Measurements from ENCODE around the gene SRRM1.

The SRRM1 gene

GRCh38 chr1:24688621-24689195, 45.6 kb downstream of the SRRM1 start:
- TF ChIP-seq, protein P1, sequence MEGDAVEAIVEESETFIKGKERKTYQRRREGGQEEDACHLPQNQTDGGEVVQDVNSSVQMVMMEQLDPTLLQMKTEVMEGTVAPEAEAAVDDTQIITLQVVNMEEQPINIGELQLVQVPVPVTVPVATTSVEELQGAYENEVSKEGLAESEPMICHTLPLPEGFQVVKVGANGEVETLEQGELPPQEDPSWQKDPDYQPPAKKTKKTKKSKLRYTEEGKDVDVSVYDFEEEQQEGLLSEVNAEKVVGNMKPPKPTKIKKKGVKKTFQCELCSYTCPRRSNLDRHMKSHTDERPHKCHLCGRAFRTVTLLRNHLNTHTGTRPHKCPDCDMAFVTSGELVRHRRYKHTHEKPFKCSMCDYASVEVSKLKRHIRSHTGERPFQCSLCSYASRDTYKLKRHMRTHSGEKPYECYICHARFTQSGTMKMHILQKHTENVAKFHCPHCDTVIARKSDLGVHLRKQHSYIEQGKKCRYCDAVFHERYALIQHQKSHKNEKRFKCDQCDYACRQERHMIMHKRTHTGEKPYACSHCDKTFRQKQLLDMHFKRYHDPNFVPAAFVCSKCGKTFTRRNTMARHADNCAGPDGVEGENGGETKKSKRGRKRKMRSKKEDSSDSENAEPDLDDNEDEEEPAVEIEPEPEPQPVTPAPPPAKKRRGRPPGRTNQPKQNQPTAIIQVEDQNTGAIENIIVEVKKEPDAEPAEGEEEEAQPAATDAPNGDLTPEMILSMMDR (conservative IDR thresholded peaks at IDR 0.05; ENCODE audit: low read depth, low read length), result peak; percentile 88
- Histone ChIP-seq H2AFZ (ENCODE audit: low read depth) (peak overlapping the region; percentile 69; the same call in 1 of the 2 replicates), H3K27ac (no peak overlapping the region), H3K4me1 (ENCODE audit: low read depth, poor library complexity, severe bottlenecking) (peaks cover 15% of the 10 kb centered on the region), H3K4me3 (IDR thresholded peaks at IDR 0.05; ENCODE audit: insufficient read depth, low read depth, low read length) (no peak overlapping the region), H3K4me2 (peak overlapping the region; percentile 35; the same call in 1 of the 2 replicates), H3K27me3 (ENCODE audit: insufficient read depth, low read depth) (no peaks in the 10 kb centered on the region), H3K36me3 (ENCODE audit: insufficient read depth) (no peaks in the 10 kb centered on the region), H3K79me2 (ENCODE audit: insufficient read depth, low read depth) (no peaks in the 10 kb centered on the region), H3K9ac (no peak overlapping the region), H4K20me1 (ENCODE audit: insufficient read depth) (no peaks in the 10 kb centered on the region)

DNA sequence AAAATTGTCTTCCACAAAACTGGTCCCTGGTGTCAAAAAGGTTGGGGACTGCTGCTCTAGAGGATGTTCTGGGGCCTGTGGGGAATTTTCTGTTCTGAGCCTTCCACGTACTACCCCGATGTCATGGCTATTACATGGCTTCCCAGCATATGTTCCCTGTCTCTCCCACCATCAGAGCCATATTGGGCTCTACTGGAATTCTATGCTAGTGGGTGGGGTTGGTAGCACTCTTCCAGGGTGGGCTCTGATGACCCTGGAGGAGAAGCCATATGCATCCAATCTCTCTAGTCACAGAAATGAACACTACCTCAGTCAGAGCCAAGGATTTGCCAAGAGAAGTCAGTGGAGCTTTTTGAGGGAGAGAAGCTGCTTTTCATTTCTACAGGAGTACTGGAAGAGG, 47.9 kb downstream of the SRRM1 start:
- Histone ChIP-seq H3K4me3 (IDR thresholded peaks at IDR 0.05; ENCODE audit: insufficient read depth, low read depth, low read length) (no peak overlapping the region), H2AFZ (ENCODE audit: low read depth) (no peak overlapping the region), H3K27ac (no peak overlapping the region), H3K27me3 (ENCODE audit: insufficient read depth, low read depth) (no peaks in the 10 kb centered on the region), H3K79me2 (ENCODE audit: insufficient read depth, low read depth) (no peaks in the 10 kb centered on the region), H3K4me2 (no peak overlapping the region), H4K20me1 (ENCODE audit: insufficient read depth) (no peaks in the 10 kb centered on the region), H3K9ac (no peak overlapping the region), H3K36me3 (ENCODE audit: insufficient read depth) (no peaks in the 10 kb centered on the region), H3K4me1 (ENCODE audit: low read depth, poor library complexity, severe bottlenecking) (peaks cover 38% of the 10 kb centered on the region)
- TF ChIP-seq, protein P1 (conservative IDR thresholded peaks at IDR 0.05; ENCODE audit: low read depth, low read length), result no peak

DNA sequence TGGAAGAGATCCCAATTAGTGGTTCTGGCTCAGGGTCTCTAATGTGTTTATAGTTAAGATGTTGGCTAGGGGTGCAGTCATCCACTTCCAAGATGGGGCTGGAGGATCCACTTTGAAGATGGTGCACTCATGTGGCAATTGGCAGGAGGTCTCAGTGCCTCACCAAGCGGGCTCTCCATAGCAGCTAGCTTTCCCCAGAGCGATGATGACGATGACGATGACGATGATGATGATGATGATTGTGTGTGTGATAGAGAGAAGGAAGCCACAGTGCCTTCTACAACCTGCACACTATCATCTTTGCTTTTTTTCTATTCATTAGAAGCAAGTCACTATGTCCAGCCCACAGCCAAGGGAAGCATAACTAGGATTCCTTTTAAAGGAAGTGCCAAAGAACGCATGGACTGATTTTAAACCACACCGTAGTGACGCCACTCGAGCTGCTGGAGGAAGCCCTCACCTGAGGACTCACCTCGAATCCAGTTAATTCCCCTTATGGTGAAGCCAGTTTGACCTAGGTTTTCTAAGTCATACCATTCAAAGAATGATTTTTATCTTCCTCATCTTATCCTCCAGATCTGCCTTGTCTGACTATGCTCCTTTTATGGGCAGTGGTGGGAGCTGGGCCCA, 49.4 kb downstream of the SRRM1 start:
- H3K79me2 ChIP-seq (ENCODE audit: insufficient read depth, low read depth), result no peaks in the 10 kb centered on the region
- TF ChIP-seq, protein P1 (conservative IDR thresholded peaks at IDR 0.05; ENCODE audit: low read depth, low read length), result no peak
- no peak overlapping the region for H3K4me3 ChIP-seq (IDR thresholded peaks at IDR 0.05; ENCODE audit: insufficient read depth, low read depth, low read length)
- no peak overlapping the region for H3K27ac ChIP-seq
- no peaks in the 10 kb centered on the region for H3K27me3 ChIP-seq (ENCODE audit: insufficient read depth, low read depth)
- H3K36me3 ChIP-seq (ENCODE audit: insufficient read depth), result no peaks in the 10 kb centered on the region
- H3K4me2 ChIP-seq, result no peak overlapping the region
- no peak overlapping the region for H3K9ac ChIP-seq
- H2AFZ ChIP-seq (ENCODE audit: low read depth), result no peak overlapping the region
- H3K4me1 ChIP-seq (ENCODE audit: low read depth, poor library complexity, severe bottlenecking), result peaks cover 51% of the 10 kb centered on the region
- H4K20me1 ChIP-seq (ENCODE audit: insufficient read depth), result no peaks in the 10 kb centered on the region

DNA sequence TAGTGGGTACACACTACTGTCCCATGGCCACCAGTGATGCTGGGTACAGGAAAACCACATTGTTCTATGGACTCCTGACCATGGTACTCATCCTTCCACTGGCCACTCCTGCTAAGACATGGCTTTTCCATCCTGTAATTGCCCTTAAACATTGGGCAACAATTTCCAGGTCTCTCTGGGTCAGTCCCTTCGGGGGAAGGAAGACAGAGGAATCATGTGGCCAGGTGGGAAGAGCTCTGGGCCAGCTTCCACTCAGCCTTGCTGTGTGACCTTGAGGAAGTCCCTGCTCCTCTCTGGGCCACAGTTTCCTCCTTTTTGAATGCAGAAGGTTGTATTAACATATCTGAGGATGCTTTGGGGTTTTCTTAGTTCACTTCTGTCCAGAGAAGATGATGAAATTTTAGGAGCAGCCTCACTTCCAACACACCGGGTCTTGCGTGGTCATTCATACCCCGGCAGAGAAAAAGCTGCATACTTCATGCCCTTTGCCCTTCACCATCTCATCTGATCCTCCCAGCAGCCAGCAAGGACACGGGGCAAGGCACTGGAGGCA, 50.8 kb downstream of the SRRM1 start:
- Histone ChIP-seq H3K27ac (peak overlapping the region; percentile 60), H4K20me1 (ENCODE audit: insufficient read depth) (no peaks in the 10 kb centered on the region), H3K4me3 (IDR thresholded peaks at IDR 0.05; ENCODE audit: insufficient read depth, low read depth, low read length) (peak overlapping the region; percentile 59), H3K4me2 (peak overlapping the region; percentile 88), H3K9ac (peak overlapping the region; percentile 26; the same call in 1 of the 2 replicates), H3K27me3 (ENCODE audit: insufficient read depth, low read depth) (no peaks in the 10 kb centered on the region), H3K4me1 (ENCODE audit: low read depth, poor library complexity, severe bottlenecking) (peaks cover 44% of the 10 kb centered on the region), H2AFZ (ENCODE audit: low read depth) (peak overlapping the region; percentile 68), H3K79me2 (ENCODE audit: insufficient read depth, low read depth) (no peaks in the 10 kb centered on the region), H3K36me3 (ENCODE audit: insufficient read depth) (no peaks in the 10 kb centered on the region)
- TF ChIP-seq, protein P1 (conservative IDR thresholded peaks at IDR 0.05; ENCODE audit: low read depth, low read length), result no peak
